Measurements from ENCODE around the gene PRKN.
"Not testable (repeated sequence)": the region's sequence is repeated elsewhere in the genome, so short reads cannot be mapped to it uniquely, and the experiment has no call there.

PRKN gene

GRCh38 chr6:161922631-161923119 is 804.9 kb downstream of the PRKN start:
- no peak for DNase-seq (ENCODE audit: low read depth in 2 of 2, low spot score in 1 of 2)

GRCh38 chr6:161921602-161922395 is 805.8 kb downstream of the PRKN start:
- DNase-seq (ENCODE audit: low read depth in 2 of 2, low spot score in 1 of 2), result no peak

DNA sequence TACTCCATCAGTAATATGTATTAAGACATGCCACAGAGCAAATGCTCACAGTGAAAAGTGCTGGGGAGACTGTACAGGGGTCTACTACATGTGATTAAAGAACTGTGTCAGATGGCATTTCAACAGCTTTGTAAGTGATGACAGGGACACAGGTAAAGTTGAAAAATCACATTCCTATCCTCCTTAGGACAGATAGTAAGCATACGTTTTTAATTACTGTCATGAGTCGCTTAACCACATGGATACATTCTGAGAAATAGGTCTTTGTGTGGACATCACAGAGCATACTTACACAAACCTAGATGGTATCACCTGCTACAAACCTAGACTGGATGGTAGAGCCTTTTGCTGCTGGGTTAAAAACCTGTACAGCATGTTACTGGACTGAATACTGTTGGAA is 807.9 kb downstream of the PRKN start:
- no peak for DNase-seq (ENCODE audit: low read depth in 2 of 2, low spot score in 1 of 2)

DNA sequence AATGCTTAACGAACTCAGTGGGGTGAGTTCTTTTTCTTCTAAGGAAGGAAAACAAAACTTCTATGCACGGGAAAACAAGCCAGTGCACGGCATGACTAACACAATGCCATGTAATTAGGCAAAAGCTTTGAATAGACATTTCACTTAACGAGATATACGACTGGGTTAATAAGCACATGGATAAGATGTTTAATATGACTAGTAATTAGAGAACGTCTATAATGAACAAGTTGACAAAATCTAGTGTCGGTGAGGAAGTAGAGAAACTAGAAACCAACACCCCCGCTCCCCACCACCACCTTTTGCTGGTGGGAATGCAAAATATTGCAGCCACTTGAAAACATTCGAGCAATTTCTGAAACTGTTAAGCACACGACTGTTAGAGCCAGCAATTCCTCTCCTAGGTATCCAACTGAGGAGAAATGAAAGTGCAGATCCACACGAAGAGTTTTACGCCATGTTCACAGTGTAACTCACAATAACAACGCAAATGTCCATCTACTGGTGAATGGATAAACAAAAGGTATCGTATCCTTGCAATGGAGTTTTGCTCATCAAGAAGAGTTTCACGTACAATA is 808.8 kb downstream of the PRKN start:
- DNase-seq (ENCODE audit: low read depth in 2 of 2, low spot score in 1 of 2), result no peak

DNA sequence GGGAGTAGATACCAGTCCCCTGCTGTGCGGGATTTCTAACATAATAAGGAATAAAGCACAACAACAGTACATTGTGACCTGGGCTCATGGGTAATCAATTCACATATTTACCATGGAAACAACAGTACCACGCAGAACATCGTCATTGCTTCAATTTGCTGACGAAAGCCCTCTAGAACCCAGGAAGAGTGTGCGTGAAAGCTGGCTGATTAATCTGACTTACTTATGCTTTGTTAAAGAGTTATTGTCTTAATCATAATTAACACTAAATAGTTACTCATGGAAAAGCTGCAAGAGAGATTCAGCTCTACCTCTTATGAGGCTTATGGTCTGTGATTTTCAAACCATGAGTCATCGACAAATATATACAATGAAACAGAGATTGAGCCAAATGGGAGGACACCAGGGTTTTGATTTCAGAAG is 809.4 kb downstream of the PRKN start:
- no peak for DNase-seq (ENCODE audit: low read depth in 2 of 2, low spot score in 1 of 2)

DNA sequence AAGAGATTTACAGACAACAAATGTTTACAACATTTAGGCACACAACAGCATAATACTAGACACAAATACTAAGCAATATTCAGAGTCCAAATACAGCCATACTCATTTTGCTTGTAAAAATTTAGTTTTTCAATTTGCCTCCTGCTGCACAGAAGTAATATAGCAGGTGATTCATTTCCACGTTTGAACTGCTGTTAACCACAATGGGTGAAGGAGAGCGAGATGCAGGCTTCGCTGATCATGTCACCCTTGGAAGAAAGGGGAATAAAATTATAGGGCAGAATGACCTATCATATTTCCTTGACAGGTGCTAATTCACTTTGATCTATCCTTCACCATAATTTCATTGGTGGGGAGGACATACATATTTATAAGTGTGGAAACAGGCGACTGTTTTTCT is 809.9 kb downstream of the PRKN start:
- no peak for DNase-seq (ENCODE audit: low read depth in 2 of 2, low spot score in 1 of 2)

DNA sequence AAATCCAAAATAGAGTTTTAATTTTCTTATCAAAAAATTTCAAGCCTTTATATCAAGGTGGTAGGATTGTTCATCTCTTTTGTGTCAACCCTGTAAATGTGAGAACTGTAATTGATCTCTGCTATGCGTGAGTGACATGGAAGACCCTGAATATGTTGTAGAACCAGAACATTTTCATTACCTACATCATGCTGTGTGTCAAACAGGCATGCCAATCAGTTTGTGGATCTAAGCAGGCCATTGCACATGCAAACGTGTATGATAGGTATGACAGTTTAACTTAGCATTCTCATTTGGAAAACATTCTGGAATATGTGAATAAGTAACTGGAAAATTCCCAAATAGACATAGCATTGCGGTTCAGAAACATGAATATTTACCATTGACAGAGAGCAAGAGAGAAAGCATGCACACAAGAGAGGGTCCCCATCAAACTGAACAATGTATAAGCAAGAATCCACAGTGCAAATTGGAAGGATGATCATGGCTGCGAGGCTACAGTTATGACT is 812.1 kb downstream of the PRKN start:
- DNase-seq (ENCODE audit: low read depth in 2 of 2, low spot score in 1 of 2), result no peak

DNA sequence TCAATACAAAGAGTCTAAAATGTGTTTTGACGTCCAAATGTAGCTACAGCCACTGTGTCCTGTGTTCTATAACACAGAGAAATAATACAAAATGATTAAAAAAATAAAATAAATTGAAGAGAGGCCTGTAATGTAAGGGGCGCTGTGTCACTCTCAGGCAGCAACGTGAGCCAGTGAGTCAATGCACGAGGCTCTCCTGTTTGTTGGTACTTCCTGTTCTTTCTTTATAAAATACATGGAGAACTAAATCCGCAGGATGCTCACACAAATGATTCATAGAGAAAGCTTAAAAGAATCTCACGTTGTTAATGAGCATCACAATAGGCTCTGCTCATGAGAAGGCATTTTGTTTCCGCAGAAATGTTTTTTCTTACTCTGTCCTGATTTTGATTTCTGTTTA is 818.7 kb downstream of the PRKN start:
- no peak for DNase-seq (ENCODE audit: low read depth in 2 of 2, low spot score in 1 of 2)

DNA sequence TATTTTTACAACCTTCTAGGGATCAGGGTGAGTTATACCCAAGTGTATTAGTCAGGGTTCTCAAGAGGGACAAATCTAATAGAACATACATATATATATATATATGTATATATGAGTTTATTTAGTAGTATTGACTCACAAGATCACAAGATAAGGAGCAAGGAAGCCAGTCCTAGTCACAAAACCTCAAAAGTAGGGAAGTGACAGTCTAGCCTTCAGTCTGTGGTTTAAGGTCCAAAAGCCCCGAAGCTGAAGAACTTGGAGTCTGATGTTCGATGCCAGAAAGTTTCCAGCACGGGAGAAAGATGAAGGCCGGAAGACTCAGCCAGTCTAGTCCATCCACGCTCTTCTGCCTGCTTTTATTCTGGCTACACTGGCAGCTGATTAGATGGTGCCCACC is 821.0 kb downstream of the PRKN start:
- no peak for DNase-seq (ENCODE audit: low read depth in 2 of 2, low spot score in 1 of 2)

DNA sequence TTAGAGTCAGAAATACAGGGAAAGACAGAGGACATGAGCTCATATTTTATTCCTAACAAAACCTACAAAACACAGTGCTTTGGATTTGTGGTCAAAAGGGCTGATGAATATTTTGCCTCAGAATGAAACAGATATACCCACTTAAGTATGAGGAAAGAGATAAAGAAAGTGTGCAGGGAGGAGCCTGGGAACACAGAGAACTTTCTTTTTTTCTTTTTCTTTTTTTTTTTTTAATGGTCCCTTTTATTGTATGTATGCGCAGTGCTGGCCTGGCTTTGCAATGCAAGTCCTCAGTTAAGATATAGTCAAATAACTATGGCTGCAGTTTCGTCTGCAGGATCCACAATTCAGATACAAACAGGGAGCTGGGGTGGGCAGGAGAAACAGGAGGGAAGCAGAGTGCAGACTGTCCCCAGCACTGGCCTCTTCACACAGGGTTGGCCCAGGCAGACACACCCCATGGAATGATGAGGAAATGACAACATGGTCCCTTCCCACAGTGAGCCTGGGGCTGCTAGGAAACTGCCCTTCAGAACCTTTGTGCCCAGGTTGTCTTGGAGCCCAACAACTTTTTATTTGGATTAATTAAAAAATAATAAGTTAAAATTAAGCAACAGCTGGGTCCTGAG is 823.9 kb downstream of the PRKN start:
- no peak for DNase-seq (ENCODE audit: low read depth in 2 of 2, low spot score in 1 of 2)

GRCh38 chr6:161901740-161902426 is 825.7 kb downstream of the PRKN start:
- DNase-seq (ENCODE audit: low read depth in 2 of 2, low spot score in 1 of 2), result no peak

DNA sequence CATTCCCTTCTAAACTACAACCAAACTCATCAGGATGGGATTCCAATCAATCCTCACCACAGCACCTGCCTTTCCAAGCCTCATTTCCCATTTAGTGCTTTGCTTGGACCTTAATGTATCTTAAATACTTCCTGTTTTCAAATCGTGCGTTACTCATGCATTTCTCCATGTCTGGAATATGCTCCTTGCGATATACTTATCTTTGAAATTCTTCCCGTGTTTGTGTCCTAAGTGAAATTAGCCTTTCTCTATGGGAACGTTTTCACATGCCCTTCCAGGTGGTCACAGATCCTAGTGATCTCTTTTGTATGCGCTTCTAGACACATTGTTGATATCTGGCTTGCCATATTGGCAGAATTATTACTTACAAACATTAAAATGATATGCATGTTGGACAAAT is 833.1 kb downstream of the PRKN start:
- DNase-seq (ENCODE audit: low read depth in 2 of 2, low spot score in 1 of 2), result no peak

GRCh38 chr6:161891542-161891941 is 836.0 kb downstream of the PRKN start:
- no peak for DNase-seq (ENCODE audit: low read depth in 2 of 2, low spot score in 1 of 2)

DNA sequence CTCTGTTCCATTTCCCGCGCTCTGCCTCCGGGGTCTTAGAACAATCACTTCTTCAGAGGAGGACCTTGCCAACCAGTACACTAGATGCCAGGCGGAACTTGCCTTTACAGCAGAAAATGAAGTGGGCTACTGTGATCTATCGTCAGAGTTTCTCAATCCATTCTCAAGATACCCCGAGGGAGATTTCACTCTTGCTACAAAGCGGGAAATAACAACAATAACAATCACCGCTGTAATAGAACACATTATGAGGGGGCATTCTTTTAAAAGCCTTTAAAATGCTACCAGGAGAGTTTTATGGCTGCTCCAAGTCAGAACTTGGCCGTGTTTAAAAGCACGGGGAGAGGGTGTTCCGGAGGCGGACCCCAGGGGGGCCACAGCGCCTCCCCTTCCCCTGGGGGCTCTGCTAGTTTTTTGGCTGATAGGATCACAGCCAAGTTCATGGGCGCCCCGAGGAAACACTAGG is 836.7 kb downstream of the PRKN start:
- no peak for DNase-seq (ENCODE audit: low read depth in 2 of 2, low spot score in 1 of 2)

DNA sequence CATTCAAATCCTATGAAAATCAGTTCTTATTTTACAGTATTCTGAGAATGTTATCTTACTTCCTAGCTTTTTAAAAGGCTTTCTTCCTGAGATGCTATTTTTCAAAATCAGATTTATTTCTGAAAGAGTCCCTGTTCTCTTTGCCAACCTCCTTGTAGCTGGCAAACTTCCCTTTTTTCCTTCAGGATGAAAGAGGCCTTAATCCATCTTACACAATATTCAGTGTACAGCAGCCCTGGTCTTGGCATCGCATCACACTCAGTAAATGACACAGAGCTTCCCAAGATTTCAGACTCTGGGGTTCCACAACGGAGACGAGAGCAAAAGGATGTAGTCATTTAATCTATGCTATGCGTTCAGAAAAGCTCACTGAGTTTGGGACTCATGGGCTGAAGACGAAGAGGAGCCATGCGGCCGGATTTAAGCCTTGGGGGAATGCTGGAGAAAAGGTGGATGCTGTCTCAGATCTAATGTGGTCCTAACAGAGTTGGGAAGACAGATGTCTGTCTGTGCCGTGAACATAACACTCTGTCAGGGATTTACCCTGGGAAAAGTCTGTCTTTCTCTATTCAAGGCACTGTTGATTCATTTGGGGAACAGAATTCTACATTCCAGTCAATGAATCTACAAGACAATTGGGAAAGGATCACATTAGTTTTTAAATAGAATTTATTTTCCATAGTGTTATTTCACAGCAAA is 837.3 kb downstream of the PRKN start:
- DNase-seq (ENCODE audit: low read depth in 2 of 2, low spot score in 1 of 2), result no peak

DNA sequence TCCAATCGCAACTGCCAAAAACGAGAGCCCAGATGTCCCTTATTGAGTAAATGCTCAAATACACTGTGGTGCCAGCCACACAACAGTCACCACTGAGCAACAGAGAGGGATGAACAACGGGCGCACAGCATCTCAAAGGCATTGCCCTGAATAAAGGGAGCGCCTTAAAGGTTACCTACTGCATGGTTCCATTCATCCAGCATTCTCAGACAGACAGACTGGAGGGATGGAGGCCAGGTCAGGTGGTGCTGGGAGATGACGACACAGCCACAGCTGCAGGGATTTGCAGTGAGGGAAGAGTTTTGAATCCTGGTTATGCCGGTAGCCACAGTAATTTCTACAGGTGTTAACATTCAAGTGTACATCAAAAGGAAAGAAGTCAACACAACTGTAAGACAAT is 838.2 kb downstream of the PRKN start:
- no peak for DNase-seq (ENCODE audit: low read depth in 2 of 2, low spot score in 1 of 2)

DNA sequence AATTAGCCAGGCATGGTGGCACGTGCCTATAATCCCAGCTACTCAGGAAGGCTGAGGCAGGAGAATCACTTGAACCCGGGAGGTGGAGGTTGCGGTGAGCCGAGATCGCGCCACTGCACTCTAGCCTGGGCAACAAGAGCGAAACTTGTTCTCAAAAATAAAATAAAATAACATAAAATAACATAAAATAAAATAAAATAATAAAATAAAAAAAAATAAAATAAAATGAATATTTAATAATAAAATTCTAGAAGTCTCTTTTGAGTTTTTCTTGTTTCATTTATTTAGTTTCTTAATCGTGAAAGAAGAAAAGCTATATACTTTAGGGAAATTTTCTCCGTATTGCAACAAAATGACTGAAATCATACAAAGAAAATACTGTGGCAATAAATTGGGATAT is 841.0 kb downstream of the PRKN start:
- DNase-seq (ENCODE audit: low read depth in 2 of 2, low spot score in 1 of 2), result not testable (repeated sequence)

DNA sequence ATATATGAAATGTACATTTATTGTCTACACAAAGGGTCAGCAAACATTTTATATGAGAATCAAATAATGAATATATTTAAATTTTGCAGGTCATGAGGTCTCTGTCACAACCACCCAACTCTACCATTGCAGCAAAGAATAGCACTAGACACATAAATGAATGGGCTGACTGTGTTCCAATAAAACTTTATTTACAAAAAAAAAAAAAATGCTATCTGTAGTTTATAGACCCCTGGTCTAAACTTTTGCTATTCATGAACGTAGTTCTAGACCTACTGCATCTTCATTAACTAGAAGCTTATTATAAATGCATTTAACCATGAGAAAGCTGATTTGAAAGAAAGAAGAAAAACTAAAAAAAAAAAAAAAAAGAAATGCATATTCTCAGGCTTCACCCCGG is 842.8 kb downstream of the PRKN start:
- DNase-seq (ENCODE audit: low read depth in 2 of 2, low spot score in 1 of 2), result no peak

GRCh38 chr6:161882196-161882765 is 845.3 kb downstream of the PRKN start:
- no peak for DNase-seq (ENCODE audit: low read depth in 2 of 2, low spot score in 1 of 2)

DNA sequence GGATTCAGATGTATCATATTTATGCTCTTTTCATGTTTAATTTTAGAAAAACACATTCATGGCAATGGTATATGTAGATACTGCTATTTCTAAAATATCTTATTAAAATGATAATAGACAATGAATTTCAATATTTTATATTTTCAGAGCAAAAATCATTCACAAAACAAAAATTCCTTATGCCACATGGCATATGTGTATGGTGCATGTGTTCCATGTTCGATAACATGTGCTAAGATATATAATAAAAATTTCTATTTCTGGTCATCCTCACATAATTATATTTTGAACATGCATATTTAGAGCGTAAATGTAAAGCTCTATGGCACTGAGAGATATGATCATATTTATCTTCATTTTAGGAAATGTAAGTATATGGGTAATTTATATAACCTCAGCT is 847.5 kb downstream of the PRKN start:
- DNase-seq (ENCODE audit: low read depth in 2 of 2, low spot score in 1 of 2), result no peak

DNA sequence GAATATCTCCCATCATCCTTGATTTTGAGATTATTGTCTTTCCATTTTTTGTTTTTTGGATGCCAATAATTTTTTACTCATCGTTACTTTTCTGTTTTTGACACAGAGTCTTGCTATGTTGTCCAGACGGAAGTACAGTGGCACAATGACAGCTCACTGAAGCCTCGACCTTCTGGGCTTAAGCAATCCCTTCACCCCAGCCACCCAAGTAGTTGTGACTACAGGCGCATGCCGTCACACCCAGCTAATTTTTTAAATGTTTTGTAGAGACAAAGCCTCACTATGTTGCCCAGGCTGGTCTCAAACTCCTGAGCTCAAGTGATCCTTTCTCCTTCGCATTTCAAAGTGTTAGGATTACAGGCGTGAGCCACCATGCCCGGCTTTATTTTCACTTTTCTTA is 851.3 kb downstream of the PRKN start:
- DNase-seq (ENCODE audit: low read depth in 2 of 2, low spot score in 1 of 2), result no peak

Data from stimulated activated CD8-positive, alpha-beta memory T cell treated with anti-CD3 and anti-CD28 coated beads, Interleukin-4, amount 100 ng/mL, for 1 hour (primary cell).